Fibroblast of peridontal ligament (primary cell): ENCODE results near the gene ADAMTS15.

Experiments used
- DNase-seq: peaks from one replicate; pipeline ENCODE4 v3.0.0-alpha.2; 2010; ENCODE audit errors: extremely low read depth

ADAMTS15 gene, protein sequence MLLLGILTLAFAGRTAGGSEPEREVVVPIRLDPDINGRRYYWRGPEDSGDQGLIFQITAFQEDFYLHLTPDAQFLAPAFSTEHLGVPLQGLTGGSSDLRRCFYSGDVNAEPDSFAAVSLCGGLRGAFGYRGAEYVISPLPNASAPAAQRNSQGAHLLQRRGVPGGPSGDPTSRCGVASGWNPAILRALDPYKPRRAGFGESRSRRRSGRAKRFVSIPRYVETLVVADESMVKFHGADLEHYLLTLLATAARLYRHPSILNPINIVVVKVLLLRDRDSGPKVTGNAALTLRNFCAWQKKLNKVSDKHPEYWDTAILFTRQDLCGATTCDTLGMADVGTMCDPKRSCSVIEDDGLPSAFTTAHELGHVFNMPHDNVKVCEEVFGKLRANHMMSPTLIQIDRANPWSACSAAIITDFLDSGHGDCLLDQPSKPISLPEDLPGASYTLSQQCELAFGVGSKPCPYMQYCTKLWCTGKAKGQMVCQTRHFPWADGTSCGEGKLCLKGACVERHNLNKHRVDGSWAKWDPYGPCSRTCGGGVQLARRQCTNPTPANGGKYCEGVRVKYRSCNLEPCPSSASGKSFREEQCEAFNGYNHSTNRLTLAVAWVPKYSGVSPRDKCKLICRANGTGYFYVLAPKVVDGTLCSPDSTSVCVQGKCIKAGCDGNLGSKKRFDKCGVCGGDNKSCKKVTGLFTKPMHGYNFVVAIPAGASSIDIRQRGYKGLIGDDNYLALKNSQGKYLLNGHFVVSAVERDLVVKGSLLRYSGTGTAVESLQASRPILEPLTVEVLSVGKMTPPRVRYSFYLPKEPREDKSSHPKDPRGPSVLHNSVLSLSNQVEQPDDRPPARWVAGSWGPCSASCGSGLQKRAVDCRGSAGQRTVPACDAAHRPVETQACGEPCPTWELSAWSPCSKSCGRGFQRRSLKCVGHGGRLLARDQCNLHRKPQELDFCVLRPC

DNA sequence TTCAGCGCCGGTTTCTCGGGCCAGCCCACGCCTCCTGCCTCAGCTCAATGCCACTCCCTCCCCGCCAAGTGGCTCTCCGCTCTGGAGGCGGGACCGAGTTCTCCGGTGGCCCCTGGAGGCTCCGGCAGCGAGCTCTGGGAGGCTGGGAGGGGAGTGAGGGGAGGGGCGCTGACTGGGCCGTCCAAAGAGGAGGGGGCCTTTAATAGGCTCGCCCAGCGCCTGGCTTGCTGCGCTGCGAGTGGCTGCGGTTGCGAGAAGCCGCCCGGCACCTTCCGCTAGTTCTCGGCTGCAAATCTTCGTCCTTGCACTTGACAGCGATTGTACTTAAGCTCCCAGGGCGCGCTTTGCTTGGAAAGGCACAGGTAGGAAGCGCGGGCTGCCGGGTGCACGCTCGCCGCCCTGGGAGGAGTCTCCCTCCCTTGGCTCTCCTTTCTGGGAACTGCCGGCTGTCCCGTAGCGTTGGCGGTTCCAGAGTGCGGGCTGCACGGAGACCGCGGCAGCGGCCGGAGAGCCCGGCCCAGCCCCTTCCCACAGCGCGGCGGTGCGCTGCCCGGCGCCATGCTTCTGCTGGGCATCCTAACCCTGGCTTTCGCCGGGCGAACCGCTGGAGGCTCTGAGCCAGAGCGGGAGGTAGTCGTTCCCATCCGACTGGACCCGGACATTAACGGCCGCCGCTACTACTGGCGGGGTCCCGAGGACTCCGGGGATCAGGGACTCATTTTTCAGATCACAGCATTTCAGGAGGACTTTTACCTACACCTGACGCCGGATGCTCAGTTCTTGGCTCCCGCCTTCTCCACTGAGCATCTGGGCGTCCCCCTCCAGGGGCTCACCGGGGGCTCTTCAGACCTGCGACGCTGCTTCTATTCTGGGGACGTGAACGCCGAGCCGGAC is at the start of gene ADAMTS15:
TSS of gene ADAMTS15 (plus strand) at position 230 of the 894 bp plus-strand sequence. CDS start at position 559, 329 bp downstream.
- DNase-seq, result peak; percentile 73

DNA sequence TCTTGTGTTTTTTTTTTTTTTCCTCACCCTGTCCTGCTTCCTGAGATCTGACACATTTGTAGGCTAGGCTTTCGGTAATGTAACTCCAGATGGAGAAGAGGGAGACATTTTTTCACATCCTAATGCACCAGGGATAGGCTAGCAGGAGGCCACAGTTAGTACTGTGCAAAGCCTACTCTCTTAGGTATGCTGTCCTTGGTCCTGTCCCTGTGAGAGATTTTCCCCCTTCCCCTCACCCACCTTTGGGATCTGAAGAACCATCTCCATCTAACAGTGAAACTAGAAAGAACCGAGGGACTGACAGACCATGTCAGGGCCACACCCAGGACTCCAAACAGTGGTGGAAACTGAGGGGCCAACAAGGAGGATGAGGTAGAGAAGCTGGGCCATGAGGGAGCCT is 49.2 kb upstream of the ADAMTS15 start:
- DNase-seq, result no peak

DNA sequence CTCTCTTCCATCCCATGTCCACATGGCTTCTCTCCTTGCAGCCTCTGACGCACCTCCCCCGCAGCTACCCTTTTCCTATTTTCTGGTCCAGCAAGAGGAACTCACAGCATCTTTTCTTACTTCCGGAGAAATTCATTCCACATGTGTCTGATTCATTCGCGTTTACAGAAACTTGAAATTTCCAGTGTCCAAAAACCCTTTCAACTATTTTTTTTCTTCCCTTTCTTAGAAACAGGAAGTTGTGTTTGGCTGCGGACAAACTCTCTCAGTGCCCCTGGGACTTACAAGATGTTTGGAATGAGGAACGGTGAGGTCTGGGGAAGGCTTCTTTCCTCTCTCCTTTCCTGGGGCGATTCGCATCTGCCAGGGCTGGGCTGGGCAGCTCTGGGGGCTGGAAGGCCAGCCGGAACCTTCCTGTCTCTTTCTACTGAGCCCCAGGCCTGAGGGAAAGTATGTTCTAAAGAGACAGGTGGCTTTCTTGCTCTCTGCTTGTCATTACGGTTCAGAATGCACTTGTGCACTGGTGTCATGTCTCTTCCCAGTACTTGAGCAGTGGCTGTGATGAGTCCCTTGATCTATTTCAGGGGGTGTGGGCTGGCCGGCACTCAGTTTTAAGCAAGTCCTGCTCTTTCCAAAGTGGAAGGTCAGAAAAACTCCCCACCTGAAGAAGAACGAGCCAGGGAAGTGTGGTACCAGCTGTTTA is 47.5 kb upstream of the ADAMTS15 start:
- DNase-seq, result peak; percentile 94

DNA sequence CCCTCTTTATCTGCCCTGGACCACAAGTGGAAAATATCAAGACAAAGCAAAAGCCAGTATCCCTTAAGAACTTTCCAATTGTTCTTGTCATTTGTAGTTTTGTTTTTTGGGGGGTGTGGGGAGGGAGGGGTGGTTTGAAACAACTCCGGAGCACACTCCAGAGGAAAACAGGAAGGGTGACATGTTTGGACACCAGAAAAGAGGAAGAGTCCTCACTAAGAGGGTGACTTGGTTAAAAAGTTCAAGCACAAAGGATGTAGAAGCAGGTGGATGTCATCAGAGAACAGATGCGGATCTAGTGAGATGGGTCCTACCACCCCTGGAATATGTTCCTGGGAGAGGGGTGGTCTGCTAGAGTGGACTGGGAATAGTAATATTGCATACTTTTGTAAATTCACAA is 45.9 kb upstream of the ADAMTS15 start:
- no peak for DNase-seq

DNA sequence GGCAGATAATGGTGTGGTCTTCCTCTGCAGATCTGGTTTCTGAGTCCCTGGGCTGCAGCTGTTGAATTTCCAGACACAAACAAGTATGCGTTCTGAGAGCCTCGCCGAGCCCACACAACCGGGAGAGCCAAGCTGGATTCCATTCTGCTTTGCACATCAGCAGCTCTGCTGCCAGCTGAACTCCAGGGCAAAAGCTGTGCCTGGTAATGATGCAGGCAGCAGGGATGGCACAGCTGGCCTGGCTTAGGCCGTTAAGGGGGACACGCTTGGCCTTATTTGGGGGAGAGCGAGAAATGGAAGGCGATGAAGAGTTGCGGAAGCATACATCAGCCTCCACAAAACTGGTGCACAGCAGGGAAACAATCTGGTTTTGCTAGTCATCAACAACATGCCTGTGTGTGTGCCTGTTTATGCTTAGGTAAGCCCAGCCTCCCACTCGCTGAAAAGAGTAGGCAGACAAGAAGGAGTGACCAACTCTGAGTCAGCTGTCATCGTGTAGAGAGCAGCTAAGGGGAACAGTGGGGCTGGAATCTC is 45.1 kb upstream of the ADAMTS15 start:
- DNase-seq, result peak; percentile 90

DNA sequence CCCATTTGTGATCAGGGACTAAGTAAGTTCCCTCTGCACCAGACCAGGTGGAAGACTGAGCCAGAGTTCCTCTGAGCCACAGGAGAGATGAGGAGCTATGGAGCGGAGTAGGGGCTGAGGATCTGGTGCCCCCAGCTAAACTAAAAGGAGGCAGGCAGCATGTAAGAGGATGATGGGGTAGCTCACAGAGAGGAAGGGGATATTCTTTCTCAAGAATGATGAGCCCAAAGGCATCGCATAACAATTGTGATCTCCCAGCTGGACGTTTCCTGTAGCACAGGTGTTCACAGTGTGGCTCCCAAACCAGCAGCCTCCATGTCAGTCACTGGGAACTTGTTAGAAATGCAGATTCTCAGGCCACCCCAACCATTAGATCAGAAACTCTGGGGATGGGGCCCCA is 44.5 kb upstream of the ADAMTS15 start:
- no peak for DNase-seq

DNA sequence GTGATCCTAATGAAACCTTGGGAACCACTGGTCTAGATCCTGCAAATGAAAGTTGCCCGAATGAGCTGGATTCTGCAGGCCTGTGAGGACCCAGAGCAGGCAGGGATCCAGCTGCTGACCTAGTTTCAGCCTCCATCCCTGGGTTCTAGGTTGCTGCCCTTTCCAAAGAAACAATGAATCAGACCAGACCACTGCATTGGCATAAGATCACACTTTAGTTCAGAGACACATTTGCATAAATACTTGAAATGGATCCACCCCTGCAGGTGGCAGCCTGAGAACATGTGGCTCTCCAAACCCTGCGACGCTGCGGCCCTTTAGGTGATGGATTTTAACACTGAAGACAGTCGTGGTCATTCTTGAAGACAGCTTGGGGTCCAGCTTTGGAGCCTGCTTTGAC is 43.7 kb upstream of the ADAMTS15 start:
- DNase-seq, result no peak

DNA sequence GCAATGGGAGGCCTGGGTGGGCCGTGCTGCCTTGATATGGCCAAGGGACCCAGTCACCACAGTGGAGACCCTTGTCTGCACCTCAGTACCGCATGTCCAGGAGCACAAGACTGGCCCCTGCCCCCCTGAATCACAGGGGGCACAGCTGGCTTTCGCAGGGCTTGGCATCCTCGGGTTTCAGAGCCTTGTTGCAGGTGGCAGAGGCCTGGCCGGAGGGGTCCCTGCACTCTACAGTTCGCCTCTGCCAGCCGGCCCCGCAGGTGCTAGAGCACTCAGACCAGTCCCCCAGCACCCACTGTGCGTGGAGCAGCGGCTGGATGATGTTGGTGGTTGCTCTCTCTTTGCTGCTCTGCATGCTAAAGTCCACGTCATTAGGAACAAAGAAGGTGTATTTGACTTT is 43.0 kb upstream of the ADAMTS15 start:
- DNase-seq, result no peak

DNA sequence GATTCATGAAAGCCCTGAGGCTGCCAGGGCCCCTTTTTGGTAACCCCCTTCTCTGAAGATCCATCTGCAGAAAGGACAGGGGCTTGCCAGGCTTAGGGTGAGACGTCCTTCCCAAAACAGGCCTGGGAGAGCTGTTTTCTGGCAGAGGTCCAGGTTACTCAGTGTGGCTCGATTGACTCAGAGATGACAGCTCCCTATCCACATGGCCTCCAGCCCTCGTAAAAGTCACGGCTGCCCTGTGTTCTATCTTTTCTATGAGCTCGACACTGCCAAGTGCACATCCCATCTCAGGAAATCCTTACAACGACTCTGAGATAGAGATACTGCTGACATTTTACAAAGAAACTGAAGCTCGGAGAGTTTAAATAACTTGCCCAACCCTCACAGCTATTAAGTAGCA is 40.5 kb upstream of the ADAMTS15 start:
- DNase-seq, result peak; percentile 81

DNA sequence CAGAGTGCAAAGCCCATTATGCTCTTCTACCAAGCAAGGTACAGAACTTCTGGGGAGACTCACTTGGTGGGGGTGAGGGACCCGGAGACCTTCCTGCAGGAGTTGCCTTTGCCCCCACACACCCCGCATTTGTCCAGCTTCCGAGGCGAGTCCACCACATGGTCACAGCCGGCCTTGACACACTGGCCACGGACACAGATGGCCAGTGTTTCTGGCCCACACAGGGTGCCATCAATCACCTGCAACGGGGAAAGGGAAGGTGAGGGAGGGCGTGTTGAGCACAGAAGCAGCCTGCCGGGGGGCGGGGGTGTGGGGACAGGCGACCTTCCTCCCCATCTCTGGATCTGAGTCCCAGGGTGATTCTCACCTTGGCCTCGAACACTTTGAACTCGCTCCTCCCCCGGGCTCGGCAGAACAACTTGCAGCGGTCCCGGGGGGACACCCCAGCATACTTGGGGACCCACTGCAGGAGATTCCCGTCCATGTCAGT is 40.0 kb upstream of the ADAMTS15 start:
- no peak for DNase-seq

DNA sequence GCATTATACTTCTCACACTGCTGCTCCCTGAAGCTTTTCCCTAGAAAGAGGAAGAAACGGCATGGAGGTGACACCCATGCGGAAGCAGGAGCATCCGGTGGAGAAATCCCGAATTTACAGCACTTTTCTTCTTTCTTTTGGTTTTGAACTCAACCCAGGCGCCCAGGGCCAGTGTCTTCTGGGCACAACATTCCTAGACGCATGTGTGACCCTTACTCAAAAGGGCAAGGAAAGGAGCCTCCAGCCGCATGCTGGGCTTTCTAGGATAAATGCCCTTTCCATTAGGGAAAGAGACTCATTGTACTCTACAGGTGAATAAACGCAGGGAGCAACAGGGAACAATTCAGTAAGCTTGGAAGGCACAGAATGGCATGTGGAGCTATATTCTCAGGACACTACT is 39.5 kb upstream of the ADAMTS15 start:
- no peak for DNase-seq

DNA sequence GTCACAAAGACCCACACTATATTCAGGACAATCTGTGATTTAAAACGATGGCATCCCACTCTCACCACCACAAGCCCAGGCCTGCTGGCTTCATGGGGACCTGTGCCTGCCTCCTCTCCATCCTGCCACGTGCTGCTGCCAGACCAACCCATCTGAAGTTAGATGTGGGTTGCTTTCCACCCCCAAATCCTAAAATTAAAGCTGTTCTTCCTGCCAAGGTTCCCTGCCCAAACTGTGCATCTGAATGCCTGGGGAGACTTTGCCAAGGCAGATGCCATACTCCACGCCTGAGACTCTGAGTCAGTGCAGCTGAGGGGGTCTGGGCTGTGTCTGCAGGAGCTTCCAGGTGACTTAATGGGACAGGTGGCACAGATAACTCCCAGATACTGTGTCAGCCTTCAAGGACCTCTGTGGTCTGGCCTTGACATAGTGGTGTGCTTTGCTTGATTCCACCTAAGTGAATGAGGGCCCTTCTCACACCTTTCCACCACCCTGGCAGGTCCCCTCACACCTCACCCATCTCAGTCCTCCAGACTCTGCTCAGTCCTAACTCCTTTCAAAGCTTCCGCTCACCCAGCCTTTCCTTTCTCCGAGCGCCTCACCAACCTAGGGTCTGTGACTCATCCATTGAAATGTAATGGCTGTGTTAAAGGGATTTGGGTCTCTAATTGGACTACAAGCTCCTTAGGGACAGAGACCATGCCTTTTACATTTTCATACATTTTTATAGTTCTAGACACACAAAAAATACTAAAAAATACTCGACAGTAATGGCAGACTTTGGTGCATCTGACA is 38.7 kb upstream of the ADAMTS15 start:
- no peak for DNase-seq

DNA sequence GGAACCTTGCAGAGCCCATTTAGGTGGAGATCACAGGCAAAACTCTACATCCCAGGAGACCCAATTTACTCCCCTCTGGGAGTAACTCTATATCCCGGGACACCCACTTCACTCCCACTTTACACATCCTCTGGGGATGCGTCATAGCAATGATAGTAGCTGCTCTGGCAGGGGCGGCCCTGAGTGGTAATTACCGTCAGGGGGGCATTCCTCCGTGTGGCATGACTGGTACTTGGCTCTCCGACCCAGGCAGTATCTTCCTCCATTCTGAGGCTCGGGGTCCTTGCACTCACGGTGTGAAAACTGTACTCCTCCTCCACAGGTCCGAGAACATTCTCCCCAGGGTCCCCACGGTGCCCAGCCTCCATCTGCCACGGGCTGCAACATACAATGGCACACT is 37.2 kb upstream of the ADAMTS15 start:
- no peak for DNase-seq

DNA sequence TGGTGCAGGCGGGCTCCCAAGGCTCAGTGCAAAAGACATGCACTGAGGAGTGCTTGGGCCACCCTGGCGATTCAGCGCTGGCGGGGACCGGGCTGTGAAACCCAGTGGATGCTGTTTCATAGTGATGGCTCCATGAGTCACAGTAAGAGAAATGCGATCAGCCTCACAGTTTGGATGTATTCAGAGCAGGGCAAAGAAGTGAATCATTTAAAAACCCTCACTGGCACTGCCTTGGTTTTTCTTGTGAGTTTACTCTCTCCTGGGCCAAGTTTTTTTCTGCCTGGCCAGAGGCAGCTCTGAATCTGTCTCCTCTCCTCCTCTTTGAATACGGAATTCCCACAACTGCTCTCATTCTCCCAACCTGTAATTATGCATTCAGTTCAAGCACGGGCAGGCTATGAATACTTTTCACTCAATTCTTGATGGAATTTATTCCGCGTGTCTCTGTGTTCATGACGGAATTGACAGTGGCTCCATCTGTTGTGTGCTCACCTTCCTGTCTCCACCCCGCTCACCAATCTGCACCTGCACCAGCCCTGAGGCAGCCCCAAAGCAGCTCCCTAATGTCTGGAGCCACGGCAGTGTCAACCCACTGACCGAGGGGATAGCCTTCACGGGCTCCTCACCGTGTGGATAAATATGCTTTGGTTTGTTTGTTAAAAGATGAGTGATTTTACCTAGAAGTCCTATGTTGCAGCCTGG is 34.9 kb upstream of the ADAMTS15 start:
- peak; percentile 95 for DNase-seq

DNA sequence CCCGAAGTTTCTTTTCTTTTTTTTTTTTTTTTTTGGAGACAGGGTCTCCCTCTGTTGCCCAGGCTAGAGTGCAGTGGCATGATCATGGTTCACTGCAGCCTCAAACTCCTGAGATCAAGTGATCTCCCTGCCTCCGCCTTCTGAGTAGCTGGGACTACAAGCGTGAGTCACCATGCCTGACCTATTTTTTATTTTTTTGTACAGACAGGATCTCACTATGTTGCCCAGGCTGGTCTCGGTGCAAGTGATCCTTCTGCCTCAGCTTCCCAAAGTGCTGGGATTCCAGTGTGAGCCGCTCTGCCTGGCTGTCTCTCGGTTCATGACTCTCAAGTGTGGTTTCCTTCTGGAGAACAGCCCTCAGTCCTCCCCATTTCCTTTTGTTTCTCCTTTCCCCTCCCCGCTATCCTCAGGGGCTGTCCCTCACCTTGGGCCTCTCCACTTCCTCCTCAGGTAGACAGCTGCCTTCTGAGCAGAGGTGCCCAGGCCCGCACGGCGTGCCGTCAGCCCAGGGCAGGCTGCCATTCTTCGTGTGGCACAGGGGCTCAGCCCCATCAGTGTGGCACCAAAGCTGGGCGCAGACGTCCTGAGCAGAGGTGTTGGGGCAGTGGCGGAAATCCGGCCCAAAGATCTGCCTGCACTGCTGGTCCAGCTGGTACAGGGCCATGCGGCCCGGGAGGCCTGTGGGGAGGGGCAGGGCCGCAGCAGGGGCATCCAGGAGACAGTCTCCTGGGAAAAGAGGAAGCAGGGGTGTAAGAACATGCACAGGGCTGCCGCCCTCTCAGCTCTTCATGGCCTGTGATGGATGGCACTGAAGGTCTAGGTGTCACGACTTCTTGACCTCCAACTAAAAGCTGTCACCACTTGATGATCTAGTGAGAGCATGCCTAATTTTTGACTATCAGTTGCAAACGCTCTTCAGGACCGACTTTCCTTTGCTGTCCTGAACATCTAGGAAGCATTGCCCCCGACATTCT is 34.1 kb upstream of the ADAMTS15 start:
- no peak for DNase-seq

DNA sequence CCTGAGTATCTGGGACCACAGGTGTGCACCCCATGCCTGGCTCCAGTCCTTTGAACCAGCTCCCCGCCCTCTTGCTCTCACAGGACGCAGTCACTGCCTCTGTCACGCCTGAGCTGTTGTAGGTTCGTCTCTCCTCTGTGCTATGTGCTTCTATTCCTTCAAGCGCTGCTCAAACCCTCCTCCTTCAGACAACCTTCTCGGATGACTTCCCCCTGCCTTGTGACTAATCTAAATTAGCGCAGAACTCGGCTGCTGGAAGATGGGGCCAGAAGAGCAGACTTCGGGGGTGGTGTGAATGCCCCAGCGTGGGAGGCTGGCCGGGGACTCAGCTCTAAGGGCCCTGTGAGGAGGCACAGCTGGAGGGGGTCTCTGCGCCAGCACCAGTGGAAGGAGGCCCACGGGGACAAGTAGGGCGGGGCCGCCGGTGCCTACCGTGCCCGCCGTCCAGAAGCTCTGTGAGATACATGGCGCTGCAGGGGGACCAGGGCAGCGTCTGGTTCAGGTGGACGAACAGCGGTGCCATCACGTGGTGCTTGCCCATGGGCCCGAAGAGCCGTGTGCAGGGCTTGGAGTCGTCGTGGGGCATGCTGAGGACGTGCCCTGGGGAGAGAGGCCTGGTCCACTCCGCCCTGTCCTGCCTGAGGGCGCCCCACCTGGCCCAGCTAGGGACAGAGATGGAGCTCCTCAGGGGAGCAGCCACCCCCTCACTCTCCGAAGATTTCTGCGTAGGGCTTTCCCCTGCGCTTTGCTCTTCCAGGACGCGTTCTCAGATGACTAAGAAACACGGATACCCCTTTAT is 32.5 kb upstream of the ADAMTS15 start:
- DNase-seq, result no peak

DNA sequence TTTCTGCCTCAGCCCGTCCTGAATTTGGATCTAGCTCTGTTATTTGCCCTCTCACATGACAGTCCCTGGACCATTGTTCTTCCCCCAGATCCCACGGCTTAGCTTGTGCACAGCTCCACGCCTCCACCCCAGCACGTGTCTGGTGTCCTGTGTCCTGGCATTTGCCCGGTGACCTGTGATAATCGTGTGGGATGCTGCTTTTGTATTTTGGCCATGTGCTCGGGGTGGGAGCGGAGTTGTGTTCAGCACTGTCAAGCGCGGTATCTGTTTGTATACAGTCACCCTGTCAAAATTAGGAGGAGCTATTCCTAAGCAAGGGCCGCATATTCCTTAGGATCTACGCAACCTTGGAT is 31.9 kb upstream of the ADAMTS15 start:
- DNase-seq, result no peak
